SU-DHL-6 (cell line): ENCODE measurements around the gene ZNF639.

ENCODE experiments used
- CTCF ChIP-seq: fragments of 200-600 bp; sonication (generic); IDR thresholded peaks from one replicate; pipeline ENCODE4 v1.5.1; 2017; ENCODE audit warnings: antibody characterized with exemption, mild to moderate bottlenecking, low read length, moderate library complexity; ENCODE audit not compliant: insufficient read depth, poor library complexity, severe bottlenecking
- EZH2phosphoT487 ChIP-seq: fragments of 200-600 bp; sonication (generic), shearing (Covaris generic); conservative IDR thresholded peaks from 2 replicates; pipeline ENCODE4 v1.6.1; 2018; ENCODE audit warnings: mild to moderate bottlenecking, antibody characterized with exemption, low read length, moderate library complexity, mixed read lengths

GRCh38 chr3:179347345-179348194 lies 24.7 kb downstream of the ZNF639 start, which contains the start of gene MFN1:
- TF ChIP-seq CTCF = no peak
- no peak for TF ChIP-seq EZH2phosphoT487
